PC-3 (cell line): ENCODE measurements around the gene SENP5.
"Not testable (repeated sequence)": the region's sequence is repeated elsewhere in the genome, so short reads cannot be mapped to it uniquely, and the experiment has no call there.

Source experiments
- EZH2 ChIP-seq: fragments of 300-600 bp; sonication (generic); IDR thresholded peaks from one replicate; pipeline ENCODE4 v1.6.1; 2017; ENCODE audit warnings: antibody characterized with exemption, mild to moderate bottlenecking, low read length; ENCODE audit not compliant: unreplicated experiment
- TF ChIP-seq, protein P1 (sequence below): fragments of 300-600 bp; sonication (generic); conservative IDR thresholded peaks from 2 replicates; pipeline ENCODE4 v1.5.1; 2017; ENCODE audit warnings: antibody characterized with exemption, low read depth, mild to moderate bottlenecking, low read length

- TF ChIP-seq EZH2, result not testable (repeated sequence)
- TF ChIP-seq, protein P1, sequence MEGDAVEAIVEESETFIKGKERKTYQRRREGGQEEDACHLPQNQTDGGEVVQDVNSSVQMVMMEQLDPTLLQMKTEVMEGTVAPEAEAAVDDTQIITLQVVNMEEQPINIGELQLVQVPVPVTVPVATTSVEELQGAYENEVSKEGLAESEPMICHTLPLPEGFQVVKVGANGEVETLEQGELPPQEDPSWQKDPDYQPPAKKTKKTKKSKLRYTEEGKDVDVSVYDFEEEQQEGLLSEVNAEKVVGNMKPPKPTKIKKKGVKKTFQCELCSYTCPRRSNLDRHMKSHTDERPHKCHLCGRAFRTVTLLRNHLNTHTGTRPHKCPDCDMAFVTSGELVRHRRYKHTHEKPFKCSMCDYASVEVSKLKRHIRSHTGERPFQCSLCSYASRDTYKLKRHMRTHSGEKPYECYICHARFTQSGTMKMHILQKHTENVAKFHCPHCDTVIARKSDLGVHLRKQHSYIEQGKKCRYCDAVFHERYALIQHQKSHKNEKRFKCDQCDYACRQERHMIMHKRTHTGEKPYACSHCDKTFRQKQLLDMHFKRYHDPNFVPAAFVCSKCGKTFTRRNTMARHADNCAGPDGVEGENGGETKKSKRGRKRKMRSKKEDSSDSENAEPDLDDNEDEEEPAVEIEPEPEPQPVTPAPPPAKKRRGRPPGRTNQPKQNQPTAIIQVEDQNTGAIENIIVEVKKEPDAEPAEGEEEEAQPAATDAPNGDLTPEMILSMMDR, result not testable (repeated sequence)
Observed at GRCh38 chr3:196944037-196944790, 76.5 kb downstream of the SENP5 start.
